HepG2 (cell line): Measurements from ENCODE around the gene TTC28. TPM values are rescaled to one million over a fixed set of nuclear protein-coding genes. Genes with fewer than 3 reads are reported as not detected.
A peak's percentile ranks its signal among the peaks of the same experiment; 100 is the strongest.

Experiments
- ATAC-seq: fragments of 200-7000 bp; cut with Tn5 transposase; 3 replicates; pipeline ENCODE4 v1.9.1; 2020; ENCODE audit warnings: mild to moderate bottlenecking, moderate library complexity
- BruUV-seq: library from RNA; stranded (reverse); fragments of 400-500 nt; replicated peaks from 2 replicates; lab custom pipeline; 2021; lab: Mats Ljungman, UMichigan
- CTCF ChIA-PET: fragments of 300-600 bp; formaldehyde crosslinking; extraction: SDS; loops from one replicate; lab custom pipeline; 2021; ENCODE audit warnings: low total read pairs, inconsistent platforms, low intra/inter-chr PET ratio; lab: Yijun Ruan, JAX
- POLR2A ChIA-PET: fragments of 350-600 bp; sonication (Branson Sonifier 250); formaldehyde crosslinking; loops from one replicate; lab custom pipeline; 2020; ENCODE audit warnings: antibody characterized with exemption, inconsistent platforms; lab: Yijun Ruan, JAX
- DNase-seq: peaks from one replicate; pipeline ENCODE4 v3.0.0-alpha.2; 2015; ENCODE audit warnings: low spot score
- FAIRE-seq: peaks from 3 replicates; lab custom pipeline; 2011; peaks lifted over from hg19 to GRCh38; lab: Jason Lieb, UNC
- H2AFZ ChIP-seq: one replicate; pipeline ENCODE4 v1.6.1; 2011; ENCODE audit warnings: low read length, inconsistent platforms
- H3K27ac ChIP-seq: fragments of 300-600 bp; 3 replicates; pipeline ENCODE4 v1.8.0; 2011; ENCODE audit warnings: mixed run types, mild to moderate bottlenecking, mixed read lengths, low read length, inconsistent platforms; ENCODE audit not compliant: insufficient read depth; ENCODE audit errors: extremely low read length
- H3K27me3 ChIP-seq, 2 experiments: fragments of 200-600 bp in 1 of 2; 2 replicates in 1 of 2; 3 replicates in 1 of 2; pipeline versions ENCODE4 v1.6.0 to v1.8.0; 2011; ENCODE audit warnings: low read length in 2 of 2, mild to moderate bottlenecking in 2 of 2, moderate library complexity in 2 of 2, inconsistent platforms in 1 of 2; ENCODE audit not compliant: insufficient read depth in 2 of 2, control insufficient read depth in 1 of 2
- H3K36me3 ChIP-seq, 2 experiments: fragments of 200-600 bp in 1 of 2; replicated peaks in 1 of 2; 2 replicates in 1 of 2; 3 replicates in 1 of 2; pipeline versions ENCODE4 v1.5.1 to v1.8.0; 2011; ENCODE audit warnings: low read length in 2 of 2, inconsistent platforms in 1 of 2; ENCODE audit not compliant: insufficient read depth in 2 of 2, control insufficient read depth in 1 of 2
- H3K4me1 ChIP-seq: 2 replicates; pipeline ENCODE4 v1.5.1; 2012; ENCODE audit warnings: low read length, inconsistent platforms; ENCODE audit not compliant: insufficient read depth
- H3K4me2 ChIP-seq: 2 replicates; pipeline ENCODE4 v1.6.0; 2011; ENCODE audit warnings: low read depth, low read length, inconsistent platforms
- H3K4me3 ChIP-seq, 3 experiments: fragments of 200-600 bp in 1 of 3; sonication (generic), shearing (Covaris generic) in 1 of 3; replicated peaks in 1 of 3; 2 replicates each; pipeline ENCODE4 v1.5.1; 2011 to 2016; ENCODE audit warnings: low read length in 3 of 3, inconsistent platforms in 2 of 3, low read depth in 2 of 3, mild to moderate bottlenecking in 2 of 3, control low read depth in 1 of 3, mixed read lengths in 1 of 3; ENCODE audit not compliant: insufficient read depth in 1 of 3
- H3K79me2 ChIP-seq: one replicate; pipeline ENCODE4 v1.6.1; 2011; ENCODE audit warnings: low read length, inconsistent platforms; ENCODE audit not compliant: insufficient read depth
- H3K9ac ChIP-seq: 2 replicates; pipeline ENCODE4 v1.6.0; 2011; ENCODE audit warnings: mild to moderate bottlenecking, low read depth, low read length, inconsistent platforms; ENCODE audit not compliant: insufficient read depth
- H3K9me3 ChIP-seq: 2 replicates; pipeline ENCODE4 v1.5.1; 2012; ENCODE audit warnings: mild to moderate bottlenecking, low read length
- H4K20me1 ChIP-seq: 2 replicates; pipeline ENCODE4 v1.6.0; 2011; ENCODE audit warnings: inconsistent platforms, mild to moderate bottlenecking, low read length, moderate library complexity; ENCODE audit not compliant: insufficient read depth
- MAFF ChIP-seq: IDR thresholded peaks from 2 replicates; pipeline ENCODE4 v1.6.1; 2011; ENCODE audit warnings: low read depth, low read length, improper control_type of control experiment
- MAFK ChIP-seq, 2 experiments: IDR thresholded peaks in 1 of 2; conservative IDR thresholded peaks in 1 of 2; 2 replicates each; pipeline ENCODE4 v1.6.1; 2011; ENCODE audit warnings: improper control_type of control experiment in 2 of 2, low read length in 2 of 2
- MLXIP ChIP-seq: sonication (generic); formaldehyde crosslinking; IDR thresholded peaks from 2 replicates; pipeline ENCODE4 v1.9.0; 2021; ENCODE audit warnings: missing genetic modification reagents, borderline replicate concordance
- NFATC3 ChIP-seq: sonication (generic); formaldehyde crosslinking; IDR thresholded peaks from 2 replicates; pipeline ENCODE4 v1.5.1; 2020; ENCODE audit warnings: mild to moderate bottlenecking, missing genetic modification reagents
- PCBP1 ChIP-seq: fragments of 200-400 bp; formaldehyde crosslinking; IDR thresholded peaks from 2 replicates; pipeline ENCODE4 v1.6.1; 2017; ENCODE audit warnings: mild to moderate bottlenecking, low read depth, low read length, borderline replicate concordance
- PLSCR1 ChIP-seq: sonication (generic); formaldehyde crosslinking; IDR thresholded peaks from 2 replicates; pipeline ENCODE4 v1.5.0; 2020; ENCODE audit warnings: missing genetic modification reagents, mild to moderate bottlenecking, borderline replicate concordance
- SKIL ChIP-seq: sonication (generic); formaldehyde crosslinking; IDR thresholded peaks from 2 replicates; pipeline ENCODE4 v1.8.0; 2022; ENCODE audit warnings: missing genetic modification reagents, mild to moderate bottlenecking, moderate library complexity, borderline replicate concordance
- TCF12 ChIP-seq, 2 experiments: fragments of 450-650 bp in 1 of 2; sonication (generic) in 1 of 2; formaldehyde crosslinking in 1 of 2; IDR thresholded peaks; 2 replicates each; pipeline versions ENCODE4 v1.6.1 to v1.8.0; 2017 to 2022; ENCODE audit warnings: antibody characterized with exemption in 1 of 2, mild to moderate bottlenecking in 1 of 2, missing genetic modification reagents in 1 of 2, moderate library complexity in 1 of 2
- WGBS: methylation state at CpG from one replicate; pipeline ENCODE4 v1.1.6; 2017; ENCODE audit warnings: low lambda C conversion rate; 5-methylcytosine and 5-hydroxymethylcytosine counted together
- in situ Hi-C: cut with HindIII; loops from 2 replicates; pipeline ENCODE4 v1.10.0; 2017; ENCODE audit warnings: low pct_unique_long_range_greater_than_20kb; ENCODE audit not compliant: extremely low pct_ligation_motif_present
- intact Hi-C: fragments of 100-400 bp; cut with micrococcal nuclease; formaldehyde crosslinking; loops from one replicate; pipeline ENCODE4 v1.10.0; 2022; ENCODE audit not compliant: unreplicated experiment
- polyA plus RNA-seq, 8 experiments: library from polyadenylated mRNA; depleted of rRNA in 3 of 8; stranded (reverse) in 7 of 8; unstranded in 1 of 8; fragments of >200 nt; fragmentation: Illumina TruSeq in 4 of 8; extraction: Trizol in 4 of 8; gene quantifications; 2 replicates each; pipeline versions ENCODE4 v1.2.1 to v1.2.3, GENCODE V29; 2011 to 2016; ENCODE audit warnings: low read depth in 4 of 8, missing spikeins in 1 of 8, mixed read lengths in 1 of 8; ENCODE audit not compliant: insufficient read depth in 1 of 8
- total RNA-seq, 5 experiments: library from RNA; depleted of rRNA; stranded (reverse); fragments of >200 nt; fragmentation: Illumina TruSeq; extraction: Trizol; gene quantifications; 2 replicates each; pipeline ENCODE4 v1.2.3, GENCODE V29; 2016; ENCODE audit warnings: low read depth in 1 of 5

The TTC28 gene
- total and polyA plus RNA-seq, 2 of the 13 experiments (the other 11 are each of a cell fraction or from before 2014, with no cell fraction given) = 4.2 to 13.1 TPM

GRCh38 chr22:28418008-28418407 lies 261.6 kb downstream of the TTC28 start:
- no TSS peak for BruUV-seq
- ChIA-PET POLR2A (no interaction called here), CTCF (no interaction called here)
- in situ Hi-C loops (no loop called here), intact Hi-C loops (no loop called here)
- no peak overlapping the region for H3K9ac ChIP-seq
- no peak overlapping the region for H3K27ac ChIP-seq
- H3K36me3 ChIP-seq = no peaks in the 10 kb centered on the region
- H4K20me1 ChIP-seq = peaks cover 6% of the 10 kb centered on the region
- H3K4me3 ChIP-seq = no peak overlapping the region
- H3K4me2 ChIP-seq = no peak overlapping the region
- DNase-seq (no peak), FAIRE-seq (no peak), ATAC-seq (no peak)
- no peaks in the 10 kb centered on the region for H3K9me3 ChIP-seq
- TF ChIP-seq MAFF = peak; percentile 23; the same call in 1 of the 2 replicates
- no peak for TF ChIP-seq MLXIP (CRISPR knock-in tag)
- no peak for TF ChIP-seq NFATC3 (CRISPR knock-in tag)
- TF ChIP-seq SKIL (CRISPR knock-in tag) = no peak
- peak; percentile 10 to 63; a peak in 2 of 4 replicates for TF ChIP-seq MAFK (conservative IDR thresholded peaks at IDR 0.05 in 1 of 2, IDR thresholded peaks at IDR 0.05 in 1 of 2; ENCODE audit: low read length in 2 of 2)
- no peak for TF ChIP-seq PLSCR1 (CRISPR knock-in tag)
- no peak for TF ChIP-seq PCBP1
- TF ChIP-seq TCF12 (IDR thresholded peaks at IDR 0.05) = no peak
- no peak for TF ChIP-seq TCF12 (CRISPR knock-in tag; IDR thresholded peaks at IDR 0.05)
- H3K79me2 ChIP-seq = no peaks in the 10 kb centered on the region
- H3K27me3 ChIP-seq = no peaks in the 10 kb centered on the region
- WGBS = 100% methylated on average over 1 of the region's 1 CpG
- peaks cover 10% of the 10 kb centered on the region for H3K4me1 ChIP-seq
- no peak overlapping the region for H2AFZ ChIP-seq
